Cardiac muscle cell (in vitro differentiated cells and primary cell): ENCODE data around the gene NELFCD. TPM values are rescaled to one million over a fixed set of nuclear protein-coding genes. Genes with fewer than 3 reads are reported as not detected.
"Not testable (repeated sequence)": the region's sequence is repeated elsewhere in the genome, so short reads cannot be mapped to it uniquely, and the experiment has no call there.

Experiments used
- DNase-seq, 2 donors: peaks; one replicate each; pipeline versions ENCODE4 v3.0.0 to v3.0.0-alpha.2; 2010 to 2017; ENCODE audit warnings: low read depth in 1 of 2, low spot score in 1 of 2
- H3K27ac ChIP-seq: fragments of 200-600 bp; sonication (generic); 2 replicates; pipeline ENCODE4 v1.5.1; 2016
- H3K27me3 ChIP-seq: fragments of 200-600 bp; sonication (generic); 2 replicates; pipeline ENCODE4 v1.6.0; 2016; ENCODE audit warnings: control low read depth
- H3K36me3 ChIP-seq: fragments of 200-600 bp; sonication (generic); 2 replicates; pipeline ENCODE4 v1.5.1; 2016; ENCODE audit warnings: control low read depth
- H3K4me1 ChIP-seq: fragments of 200-600 bp; sonication (generic); 2 replicates; pipeline ENCODE4 v1.8.1; 2017; ENCODE audit warnings: low read depth, mild to moderate bottlenecking, mixed run types
- H3K4me3 ChIP-seq: fragments of 200-600 bp; sonication (generic); 2 replicates; pipeline ENCODE4 v1.5.1; 2016; ENCODE audit warnings: mild to moderate bottlenecking
- H3K9me3 ChIP-seq: fragments of 200-600 bp; sonication (generic); 2 replicates; pipeline ENCODE4 v1.5.1; 2017; ENCODE audit warnings: low read depth, mild to moderate bottlenecking, control low read depth
- polyA plus RNA-seq: library from polyadenylated mRNA; unstranded; fragments of >200 nt; fragmentation: Nextera tagmentation; extraction: Ambion mirVana; gene quantifications from 2 replicates; pipeline ENCODE4 v1.2.1, GENCODE V29; 2016
- total RNA-seq: library from RNA; depleted of rRNA; stranded (reverse); fragments of >200 nt; gene quantifications from 2 replicates; pipeline ENCODE4 v1.2.3, GENCODE V29; 2016
- TF ChIP-seq, protein P1 (sequence below): IDR thresholded peaks from 2 replicates; pipeline ENCODE4 v1.5.1; 2012; ENCODE audit warnings: low read depth, mild to moderate bottlenecking, low read length

NELFCD gene
- total and polyA plus RNA-seq, 2 experiments from 2014 or later = 77.3 to 109 TPM

DNA sequence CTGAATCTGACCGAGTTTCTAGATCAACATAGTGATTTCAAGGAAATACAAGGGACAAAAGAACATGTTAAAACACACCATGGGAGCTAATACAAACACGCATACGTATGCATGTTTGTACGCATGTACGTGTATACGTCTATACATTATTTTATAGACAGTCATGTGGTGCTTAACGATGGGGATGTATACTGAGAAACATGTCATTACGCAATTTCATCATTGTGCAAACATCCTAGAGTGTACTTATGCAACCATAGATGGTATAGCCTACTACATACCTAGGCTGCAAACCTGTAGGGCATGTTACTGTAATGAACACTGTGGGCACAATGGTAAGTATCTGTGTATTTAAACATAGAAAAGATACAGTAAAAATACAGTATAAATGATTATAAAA, 25.0 kb upstream of the NELFCD start:
- H3K27me3 ChIP-seq = no peaks in the 10 kb centered on the region
- no peaks in the 10 kb centered on the region for H3K36me3 ChIP-seq
- no peaks in the 10 kb centered on the region for H3K4me1 ChIP-seq
- no peak overlapping the region for H3K4me3 ChIP-seq
- no peak overlapping the region for H3K27ac ChIP-seq
- TF ChIP-seq, protein P1, sequence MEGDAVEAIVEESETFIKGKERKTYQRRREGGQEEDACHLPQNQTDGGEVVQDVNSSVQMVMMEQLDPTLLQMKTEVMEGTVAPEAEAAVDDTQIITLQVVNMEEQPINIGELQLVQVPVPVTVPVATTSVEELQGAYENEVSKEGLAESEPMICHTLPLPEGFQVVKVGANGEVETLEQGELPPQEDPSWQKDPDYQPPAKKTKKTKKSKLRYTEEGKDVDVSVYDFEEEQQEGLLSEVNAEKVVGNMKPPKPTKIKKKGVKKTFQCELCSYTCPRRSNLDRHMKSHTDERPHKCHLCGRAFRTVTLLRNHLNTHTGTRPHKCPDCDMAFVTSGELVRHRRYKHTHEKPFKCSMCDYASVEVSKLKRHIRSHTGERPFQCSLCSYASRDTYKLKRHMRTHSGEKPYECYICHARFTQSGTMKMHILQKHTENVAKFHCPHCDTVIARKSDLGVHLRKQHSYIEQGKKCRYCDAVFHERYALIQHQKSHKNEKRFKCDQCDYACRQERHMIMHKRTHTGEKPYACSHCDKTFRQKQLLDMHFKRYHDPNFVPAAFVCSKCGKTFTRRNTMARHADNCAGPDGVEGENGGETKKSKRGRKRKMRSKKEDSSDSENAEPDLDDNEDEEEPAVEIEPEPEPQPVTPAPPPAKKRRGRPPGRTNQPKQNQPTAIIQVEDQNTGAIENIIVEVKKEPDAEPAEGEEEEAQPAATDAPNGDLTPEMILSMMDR = no peak
- DNase-seq = peak in 1 of 2 donors; percentile 6
- no peaks in the 10 kb centered on the region for H3K9me3 ChIP-seq

DNA sequence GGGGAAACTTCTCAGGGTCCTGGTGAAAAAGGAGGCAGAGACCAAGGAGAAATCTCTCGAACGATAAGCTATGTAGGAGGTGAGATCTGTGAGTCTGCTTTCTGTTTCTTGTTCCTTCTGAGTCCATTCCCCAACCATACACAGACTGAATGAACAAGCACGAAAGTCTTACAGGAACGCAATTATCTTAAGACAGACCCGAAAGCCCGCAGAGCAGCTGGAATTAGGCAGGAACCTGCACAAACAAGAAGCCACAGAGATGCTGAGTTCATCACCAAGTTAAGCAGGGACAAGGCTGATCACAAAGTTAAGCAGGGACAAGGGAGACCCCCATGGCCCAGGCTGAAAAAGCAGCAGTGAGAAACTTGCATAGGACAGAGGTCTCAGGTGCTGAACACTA, 21.4 kb upstream of the NELFCD start:
- DNase-seq = peak in 1 of 2 donors; percentile 27
- no peak overlapping the region for H3K4me3 ChIP-seq
- TF ChIP-seq, protein P1 = no peak
- H3K27me3 ChIP-seq = no peaks in the 10 kb centered on the region
- no peaks in the 10 kb centered on the region for H3K4me1 ChIP-seq
- H3K27ac ChIP-seq = no peak overlapping the region
- no peaks in the 10 kb centered on the region for H3K9me3 ChIP-seq
- no peaks in the 10 kb centered on the region for H3K36me3 ChIP-seq

DNA sequence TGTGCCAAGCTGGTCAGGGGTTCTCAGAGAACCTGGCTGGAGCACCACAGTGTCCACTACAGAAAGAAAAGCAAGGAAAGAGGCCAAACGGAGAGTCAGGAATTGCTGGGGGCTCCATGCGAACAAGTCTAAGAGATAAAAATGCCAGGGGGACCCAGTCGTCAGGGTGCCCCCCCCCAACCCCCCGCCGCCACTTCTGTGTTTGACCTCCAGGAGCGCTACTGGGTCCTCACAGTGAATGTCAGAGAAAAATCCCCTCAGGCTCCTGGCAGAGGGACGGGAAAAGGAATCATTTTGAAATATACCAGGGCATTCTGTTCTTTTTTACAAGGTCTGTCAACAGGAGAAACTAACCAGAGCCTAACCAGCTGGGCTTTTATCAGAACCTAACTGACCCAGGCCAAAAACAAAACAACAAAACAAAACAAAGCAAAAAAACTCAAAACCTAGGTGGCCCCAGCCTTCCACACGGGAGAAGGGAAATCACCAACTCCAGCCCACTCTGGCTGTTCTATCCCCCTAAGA, 17.9 kb upstream of the NELFCD start:
- no peaks in the 10 kb centered on the region for H3K36me3 ChIP-seq
- H3K4me3 ChIP-seq = no peak overlapping the region
- TF ChIP-seq, protein P1 = no peak
- DNase-seq = peak in 1 of 2 donors; percentile 22
- H3K27me3 ChIP-seq = no peaks in the 10 kb centered on the region
- no peaks in the 10 kb centered on the region for H3K9me3 ChIP-seq
- H3K27ac ChIP-seq = no peak overlapping the region
- H3K4me1 ChIP-seq = no peaks in the 10 kb centered on the region

DNA sequence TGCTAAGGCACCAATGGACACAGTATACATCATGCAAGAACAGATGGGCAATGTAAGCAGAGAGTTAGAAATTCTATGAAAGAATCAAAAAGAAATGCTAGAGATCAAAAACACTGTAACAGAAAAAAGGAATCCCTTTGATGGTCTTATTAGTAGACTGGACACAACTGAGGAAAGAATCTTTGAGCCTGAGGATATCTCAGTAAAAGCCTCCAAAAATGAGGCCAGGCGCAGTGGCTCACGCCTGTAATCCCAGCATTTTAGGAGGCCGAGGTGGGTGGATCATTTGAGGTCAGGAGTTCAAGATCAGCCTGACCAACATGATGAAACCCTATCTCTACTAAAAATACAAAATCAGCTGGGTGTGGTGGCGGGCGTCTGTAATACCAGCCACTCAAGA, 17.1 kb upstream of the NELFCD start:
- not testable (repeated sequence) for H3K4me3 ChIP-seq, H3K27me3 ChIP-seq, H3K4me1 ChIP-seq, H3K9me3 ChIP-seq, H3K27ac ChIP-seq, H3K36me3 ChIP-seq, DNase-seq

DNA sequence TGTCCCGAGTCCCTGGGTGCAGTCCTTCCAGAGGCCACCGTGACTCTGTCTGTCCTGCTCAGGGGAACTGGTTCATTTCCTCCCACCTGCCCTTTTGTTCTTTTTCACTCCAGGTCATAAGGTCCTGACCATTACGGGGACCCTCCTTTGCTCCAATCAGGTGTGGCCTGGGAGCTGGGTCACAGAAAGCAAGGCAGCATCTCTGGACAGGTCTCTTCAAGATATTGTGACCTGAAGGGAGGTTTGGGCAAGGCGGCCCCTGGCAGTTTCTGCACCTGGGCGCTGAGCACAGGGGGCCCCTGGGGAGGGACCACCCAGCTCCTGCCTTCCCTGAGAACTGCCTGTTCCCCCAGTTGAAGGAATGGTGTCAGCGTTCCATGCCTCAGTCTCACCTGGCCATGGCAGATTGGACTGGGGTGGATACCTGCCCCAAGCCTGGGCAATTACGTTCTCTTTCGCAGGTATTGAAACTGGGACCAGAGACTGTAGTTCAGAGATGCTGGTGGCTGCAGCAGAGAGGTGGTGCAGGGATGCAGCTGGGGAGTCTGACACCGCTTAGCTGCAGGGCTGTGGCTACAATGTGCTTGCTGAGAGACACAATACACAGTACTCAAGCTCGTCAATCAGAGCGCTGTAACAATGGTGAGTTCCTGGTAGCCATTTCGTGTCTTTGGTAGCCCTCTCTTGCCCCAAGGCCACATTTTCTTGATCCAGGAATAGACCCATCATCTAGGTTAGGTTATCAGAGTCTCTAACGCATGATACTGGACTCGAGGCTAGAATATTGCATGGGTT, 15.6 kb upstream of the NELFCD start:
- no peaks in the 10 kb centered on the region for H3K4me1 ChIP-seq
- no peaks in the 10 kb centered on the region for H3K9me3 ChIP-seq
- no peak overlapping the region for H3K27ac ChIP-seq
- H3K36me3 ChIP-seq = no peaks in the 10 kb centered on the region
- no peak overlapping the region for H3K4me3 ChIP-seq
- no peak for DNase-seq
- TF ChIP-seq, protein P1 = no peak
- no peaks in the 10 kb centered on the region for H3K27me3 ChIP-seq

DNA sequence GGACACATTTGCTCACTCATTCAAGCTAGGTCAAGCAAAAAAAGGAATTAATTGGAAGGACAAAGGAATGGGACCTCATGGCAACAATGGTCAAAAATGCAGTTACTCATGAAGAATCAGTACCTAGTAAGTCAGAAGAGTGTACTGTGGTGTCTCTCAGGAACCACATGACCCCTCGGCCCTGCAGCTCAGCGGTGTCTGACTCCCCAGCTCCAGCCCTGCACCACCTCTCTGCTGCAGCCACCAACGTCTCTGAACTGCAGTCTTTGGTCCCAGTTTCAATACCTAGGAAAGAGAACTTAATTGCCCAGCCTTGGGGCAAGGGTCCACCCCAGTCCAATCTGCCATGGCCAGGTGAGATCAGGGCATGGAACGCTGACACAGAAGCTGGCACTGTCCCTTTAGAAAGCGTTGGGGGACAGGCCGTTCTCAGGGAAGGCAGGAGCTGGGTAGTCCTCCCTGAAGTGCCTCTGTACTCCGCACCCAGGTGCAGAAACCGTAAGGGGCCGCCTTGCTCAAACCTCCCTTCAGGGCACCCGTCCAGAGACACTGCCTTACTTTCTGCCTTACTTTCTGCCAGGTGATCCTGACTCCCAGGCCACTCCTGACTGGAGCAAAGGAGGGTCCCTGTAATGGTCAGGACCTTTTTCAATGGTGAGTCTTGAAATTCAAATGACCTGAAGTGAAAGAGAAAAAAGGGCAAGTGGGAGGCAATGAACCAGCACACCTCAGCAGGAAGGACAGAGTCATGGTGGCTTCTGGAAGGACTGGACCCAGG, 13.2 kb upstream of the NELFCD start:
- TF ChIP-seq, protein P1 = no peak
- Histone ChIP-seq H3K36me3 (no peaks in the 10 kb centered on the region), H3K4me1 (no peaks in the 10 kb centered on the region), H3K4me3 (no peak overlapping the region), H3K27ac (no peak overlapping the region), H3K27me3 (no peaks in the 10 kb centered on the region), H3K9me3 (no peaks in the 10 kb centered on the region)
- DNase-seq = no peak
